Midbrain (tissue), 1 donor: ENCODE measurements around the gene CDH5.

Source experiments
- DNase-seq: peaks from one replicate; lab custom pipeline; 2025; lab: John Stamatoyannopoulos, UW

The CDH5 gene

DNA sequence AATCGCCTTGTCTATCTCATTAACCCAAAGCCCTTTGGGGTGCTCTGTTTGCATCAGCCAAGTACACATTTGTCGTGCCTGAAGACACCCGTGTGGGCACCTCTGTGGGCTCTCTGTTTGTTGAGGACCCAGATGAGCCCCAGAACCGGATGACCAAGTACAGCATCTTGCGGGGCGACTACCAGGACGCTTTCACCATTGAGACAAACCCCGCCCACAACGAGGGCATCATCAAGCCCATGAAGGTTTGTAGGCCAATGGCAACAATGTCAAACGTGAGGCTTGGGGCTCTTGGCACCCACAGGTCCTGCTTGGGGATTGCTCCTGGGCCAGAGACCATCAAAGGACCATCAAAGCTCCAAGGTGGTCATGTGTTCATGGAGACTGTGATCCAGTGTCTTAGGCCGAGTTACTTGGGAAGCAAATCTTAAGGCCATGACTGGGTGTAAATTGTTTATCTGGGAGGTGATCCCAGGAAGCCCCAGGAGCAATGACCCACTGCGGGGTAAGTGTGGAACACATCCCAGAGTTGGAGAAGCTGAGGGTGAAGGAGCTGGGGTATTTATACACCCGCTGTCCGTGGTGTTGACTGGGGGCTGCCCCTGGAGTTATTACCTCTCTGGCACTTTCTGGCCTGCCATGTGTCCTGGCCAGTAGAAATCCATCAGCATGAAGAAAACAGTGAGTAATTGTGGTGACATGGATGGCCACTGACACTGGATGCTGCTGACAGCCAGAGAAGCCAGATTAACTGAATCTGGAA, 24.0 kb downstream of the CDH5 start:
- DNase-seq: no peak

- no peak for DNase-seq
Measured at GRCh38 chr16:66391726-66392670, 25.5 kb downstream of the CDH5 start.

GRCh38 chr16:66395806-66396555, 29.5 kb downstream of the CDH5 start:
- DNase-seq: no peak

DNA sequence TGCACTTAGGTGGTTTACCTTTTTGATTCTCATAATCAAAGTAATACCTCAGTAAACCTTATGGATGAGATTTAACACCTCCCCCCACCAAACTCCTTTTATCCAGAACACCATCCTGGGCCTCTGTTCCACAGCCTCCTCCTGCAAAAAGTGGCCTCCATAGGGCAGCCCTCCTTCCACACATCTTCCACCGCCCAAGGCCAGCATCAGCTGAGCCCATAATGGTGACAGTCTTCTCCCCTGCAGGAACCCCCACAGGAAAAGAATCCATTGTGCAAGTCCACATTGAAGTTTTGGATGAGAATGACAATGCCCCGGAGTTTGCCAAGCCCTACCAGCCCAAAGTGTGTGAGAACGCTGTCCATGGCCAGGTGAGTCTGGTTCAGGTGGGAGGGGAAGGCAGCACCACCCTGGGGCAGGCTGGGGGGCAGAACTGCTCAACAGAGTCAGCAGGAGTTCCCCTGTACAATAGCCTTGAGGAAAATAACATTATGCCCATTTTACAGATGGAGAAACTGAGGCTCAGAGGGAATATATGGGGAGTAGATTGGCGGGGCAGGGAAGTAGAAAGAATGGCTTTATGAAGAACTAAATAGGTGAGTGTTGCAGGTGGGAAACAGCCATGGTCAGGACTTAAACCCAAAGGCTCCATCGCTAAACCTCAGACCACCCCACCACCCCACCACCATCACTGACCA, 31.4 kb downstream of the CDH5 start:
- DNase-seq: no peak

DNA sequence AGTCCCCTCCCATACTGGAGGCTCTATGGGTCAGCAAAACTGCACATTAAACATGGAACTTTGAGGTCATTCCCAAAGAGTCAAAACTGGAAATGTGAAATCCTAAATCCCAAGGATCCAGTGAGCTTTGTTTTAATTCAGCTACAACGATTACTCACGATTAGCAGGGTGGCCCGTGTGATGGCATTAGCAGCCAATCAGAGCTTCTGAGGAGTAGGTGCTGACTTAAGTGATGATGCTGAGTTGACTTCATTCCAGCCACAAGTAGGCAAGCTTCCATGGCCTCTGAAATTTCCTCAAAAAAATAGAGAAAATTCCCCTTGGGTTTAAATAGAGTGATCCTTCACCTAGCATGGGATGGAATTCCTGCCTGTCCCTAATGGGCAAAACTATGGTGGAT, 32.5 kb downstream of the CDH5 start:
- no peak for DNase-seq

DNA sequence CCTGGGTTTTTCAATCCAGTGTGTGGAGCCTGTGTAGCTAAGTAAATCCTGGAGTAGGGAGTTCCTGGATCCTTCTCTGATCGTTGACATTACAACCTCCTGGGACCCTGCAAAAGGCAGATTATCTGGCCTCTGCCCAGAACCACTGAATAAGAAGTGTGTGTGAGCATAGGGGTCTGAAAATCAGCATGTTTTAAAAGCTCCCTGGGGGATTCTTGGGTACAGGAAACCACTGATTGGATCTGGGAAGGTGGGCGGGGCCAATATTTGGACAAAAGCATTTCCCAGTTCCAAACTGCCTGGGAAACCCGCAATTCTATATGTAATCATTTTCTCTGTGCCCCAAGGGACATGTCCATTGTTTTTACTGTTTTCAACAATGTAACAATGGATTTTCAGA, 33.4 kb downstream of the CDH5 start:
- no peak for DNase-seq

DNA sequence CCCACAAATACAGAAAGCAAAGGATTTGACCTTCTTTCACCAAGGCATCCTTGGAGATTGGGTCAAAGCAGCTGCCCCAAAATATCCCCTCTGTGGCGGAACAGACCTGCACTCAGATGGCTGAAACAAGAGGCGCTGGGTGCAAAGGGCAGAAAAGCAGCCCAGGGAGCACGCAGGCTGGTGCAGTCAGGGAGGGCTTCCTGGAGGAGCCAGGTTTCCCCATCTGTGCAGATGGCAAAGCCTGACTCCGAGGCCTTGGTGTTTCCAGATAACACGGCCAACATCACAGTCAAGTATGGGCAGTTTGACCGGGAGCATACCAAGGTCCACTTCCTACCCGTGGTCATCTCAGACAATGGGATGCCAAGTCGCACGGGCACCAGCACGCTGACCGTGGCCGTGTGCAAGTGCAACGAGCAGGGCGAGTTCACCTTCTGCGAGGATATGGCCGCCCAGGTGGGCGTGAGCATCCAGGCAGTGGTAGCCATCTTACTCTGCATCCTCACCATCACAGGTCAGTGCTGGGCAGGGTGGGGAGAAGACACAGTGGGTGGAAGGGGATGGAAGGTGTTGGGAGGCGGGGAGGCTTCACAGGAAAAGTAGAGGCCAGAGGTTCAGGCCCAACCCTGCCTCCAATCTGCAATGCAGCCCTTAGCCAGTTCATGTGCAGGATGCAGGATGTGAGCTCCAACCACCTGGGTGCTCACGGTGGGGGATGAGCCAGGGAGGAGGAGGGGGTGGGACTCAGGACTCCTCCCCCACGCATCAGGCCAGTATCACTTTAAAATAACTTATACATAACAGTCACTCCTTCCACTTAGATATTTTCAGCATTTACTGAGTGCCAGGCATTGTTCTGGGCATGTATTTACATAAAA, 34.3 kb downstream of the CDH5 start:
- DNase-seq: no peak

DNA sequence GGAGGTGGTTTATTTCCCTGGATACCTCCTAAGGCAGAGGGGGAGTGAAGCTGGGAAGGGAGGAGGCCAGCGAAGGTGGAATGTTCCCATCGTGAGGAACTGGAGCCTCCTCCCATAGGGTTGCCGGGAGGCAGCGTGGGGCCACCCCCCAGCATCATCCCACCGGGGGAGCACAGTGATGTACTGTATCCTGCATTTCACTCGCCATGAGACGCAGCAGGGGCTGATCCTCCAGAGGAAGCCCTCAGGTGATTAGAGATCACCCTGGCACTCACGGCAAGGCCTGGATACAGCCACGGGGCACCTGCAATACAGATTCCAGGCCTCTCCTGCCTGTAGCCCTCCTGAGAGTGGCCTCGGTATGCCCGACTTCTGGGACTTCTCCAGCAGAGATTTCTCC, 35.1 kb downstream of the CDH5 start:
- DNase-seq: no peak

DNA sequence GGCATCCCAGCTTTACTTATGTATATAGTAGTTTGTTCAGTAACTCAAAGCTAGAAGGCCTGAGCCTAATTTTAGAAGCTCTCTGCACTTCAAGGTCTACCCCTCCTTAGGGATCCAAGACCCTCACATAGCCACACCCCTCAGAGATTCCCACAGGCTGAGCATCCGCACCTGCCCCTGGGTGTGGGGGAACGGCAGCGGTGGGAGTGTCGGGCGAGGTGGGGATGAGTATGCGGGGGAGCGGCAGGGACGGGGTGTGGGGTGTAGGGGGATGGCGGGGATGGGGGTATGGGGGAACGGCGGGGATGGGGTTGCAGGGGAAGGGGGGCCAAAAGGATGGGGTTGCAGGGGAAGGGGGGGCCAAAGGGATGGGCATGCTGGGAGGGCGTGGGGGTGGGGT, 35.7 kb downstream of the CDH5 start:
- DNase-seq: no peak

DNA sequence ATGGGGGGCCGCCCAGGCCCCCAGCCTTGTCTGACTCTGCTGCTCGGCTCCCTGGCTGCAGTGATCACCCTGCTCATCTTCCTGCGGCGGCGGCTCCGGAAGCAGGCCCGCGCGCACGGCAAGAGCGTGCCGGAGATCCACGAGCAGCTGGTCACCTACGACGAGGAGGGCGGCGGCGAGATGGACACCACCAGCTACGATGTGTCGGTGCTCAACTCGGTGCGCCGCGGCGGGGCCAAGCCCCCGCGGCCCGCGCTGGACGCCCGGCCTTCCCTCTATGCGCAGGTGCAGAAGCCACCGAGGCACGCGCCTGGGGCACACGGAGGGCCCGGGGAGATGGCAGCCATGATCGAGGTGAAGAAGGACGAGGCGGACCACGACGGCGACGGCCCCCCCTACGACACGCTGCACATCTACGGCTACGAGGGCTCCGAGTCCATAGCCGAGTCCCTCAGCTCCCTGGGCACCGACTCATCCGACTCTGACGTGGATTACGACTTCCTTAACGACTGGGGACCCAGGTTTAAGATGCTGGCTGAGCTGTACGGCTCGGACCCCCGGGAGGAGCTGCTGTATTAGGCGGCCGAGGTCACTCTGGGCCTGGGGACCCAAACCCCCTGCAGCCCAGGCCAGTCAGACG, 36.2 kb downstream of the CDH5 start:
- no peak for DNase-seq

GRCh38 chr16:66403531-66404145, 37.1 kb downstream of the CDH5 start:
- no peak for DNase-seq

DNA sequence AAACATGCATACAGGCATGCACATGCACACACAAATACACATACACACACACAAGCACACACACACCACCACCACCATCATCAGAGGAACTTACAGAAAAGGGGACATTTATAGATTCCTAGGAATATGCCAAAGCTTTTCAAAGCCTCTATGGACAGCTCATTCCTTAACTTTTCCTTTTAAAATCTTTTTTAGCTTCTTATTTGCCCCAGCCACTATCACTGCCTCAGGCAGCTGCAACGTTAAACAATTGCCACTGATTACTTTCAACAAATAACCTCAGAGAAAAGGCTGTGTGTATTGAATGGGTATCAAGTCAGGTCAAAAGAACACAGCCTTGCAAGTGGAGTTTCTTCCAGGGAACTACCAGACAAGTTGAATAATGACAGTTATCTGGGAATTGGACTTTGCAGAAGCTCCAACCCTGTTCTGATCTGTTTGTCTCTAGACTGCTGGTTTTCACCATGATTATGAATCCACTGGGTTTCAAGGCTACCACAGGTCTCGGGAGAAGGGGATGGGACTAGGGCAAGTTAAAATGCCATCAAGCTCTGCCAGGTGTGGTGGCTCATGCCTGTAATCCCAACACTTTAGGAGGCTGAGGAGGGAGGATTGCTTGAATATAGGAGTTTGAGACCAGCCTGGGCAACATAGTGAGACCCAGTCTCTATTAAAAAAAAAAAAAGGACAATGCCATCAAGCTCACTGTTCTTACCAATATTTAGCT, 38.7 kb downstream of the CDH5 start:
- DNase-seq: no peak

DNA sequence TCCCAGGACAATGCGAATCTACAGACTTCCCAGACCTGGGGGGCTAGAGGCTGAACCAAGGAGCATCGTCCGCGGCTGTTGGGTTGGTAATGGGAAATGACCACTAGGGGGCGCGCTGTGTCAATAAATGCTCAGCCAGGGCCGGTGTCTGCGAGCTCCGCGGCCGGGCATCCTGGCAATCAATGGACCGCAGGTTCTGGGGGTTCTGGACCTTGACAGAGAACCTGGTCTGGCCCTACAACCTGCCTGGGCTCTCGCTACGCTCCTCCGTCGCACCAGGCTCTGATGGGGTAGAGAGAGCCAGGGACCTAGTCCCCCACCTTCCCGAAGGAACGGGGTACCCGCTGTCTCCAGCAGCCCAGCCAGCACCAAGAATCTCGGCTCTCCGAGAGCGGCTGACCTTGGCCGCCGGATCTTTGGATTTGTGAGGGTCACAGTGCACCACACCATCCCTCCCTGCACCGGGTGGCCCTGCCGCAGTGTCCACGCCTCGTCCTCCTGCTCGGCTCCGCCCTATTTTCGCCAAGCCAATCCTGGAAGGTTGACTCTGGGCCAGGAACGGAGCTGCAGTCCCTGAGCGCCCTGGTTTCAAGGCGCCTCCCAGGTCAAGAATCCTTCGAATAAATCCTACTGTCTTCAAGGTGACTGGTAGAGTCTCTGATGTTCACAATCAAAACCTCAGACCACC, 40.2 kb downstream of the CDH5 start:
- peak; percentile 80 for DNase-seq

DNA sequence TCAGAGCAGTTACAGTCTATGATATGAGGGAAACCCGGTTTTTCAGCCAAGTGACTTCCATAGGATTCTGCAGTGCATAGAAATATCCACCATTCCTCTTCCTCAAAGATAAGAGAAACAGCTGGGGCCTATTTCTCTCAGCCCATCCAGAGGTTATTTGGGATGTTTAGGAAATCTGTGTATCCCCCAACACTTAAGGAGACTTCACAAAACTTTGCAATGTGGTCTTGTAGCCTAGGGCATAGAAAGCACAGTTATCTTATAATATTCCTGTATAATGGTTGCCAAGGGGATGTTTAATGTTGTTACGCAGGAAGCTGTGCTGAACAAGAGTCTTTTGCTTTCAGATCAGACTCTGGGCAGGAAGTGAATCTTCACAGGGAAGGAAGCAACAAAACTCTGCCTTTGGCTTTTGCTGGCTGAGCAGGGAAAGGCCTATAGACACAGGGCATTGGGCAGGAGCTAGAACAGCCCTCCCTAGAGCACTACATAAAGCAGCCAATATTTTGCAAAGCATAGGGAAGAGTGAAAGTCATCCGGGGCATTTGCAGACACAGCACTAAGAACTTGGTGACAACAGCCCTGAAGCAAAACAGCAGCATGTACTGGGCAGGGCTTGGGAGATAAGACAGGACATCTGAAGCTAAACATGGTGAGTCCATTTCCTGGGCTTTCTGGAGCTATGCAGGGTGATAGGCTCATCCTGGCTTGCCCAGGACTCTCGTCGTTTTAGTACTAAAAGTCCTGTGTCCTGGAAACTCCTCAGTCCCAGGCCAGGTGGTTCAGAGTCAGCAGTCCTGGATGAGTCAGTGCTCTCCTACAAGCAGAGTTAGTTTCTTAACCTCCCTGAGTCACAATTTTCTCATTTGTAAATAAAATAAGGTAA, 41.9 kb downstream of the CDH5 start:
- DNase-seq: peak; percentile 6

- no peak for DNase-seq
Measured at GRCh38 chr16:66409156-66409555, 42.7 kb downstream of the CDH5 start.

DNA sequence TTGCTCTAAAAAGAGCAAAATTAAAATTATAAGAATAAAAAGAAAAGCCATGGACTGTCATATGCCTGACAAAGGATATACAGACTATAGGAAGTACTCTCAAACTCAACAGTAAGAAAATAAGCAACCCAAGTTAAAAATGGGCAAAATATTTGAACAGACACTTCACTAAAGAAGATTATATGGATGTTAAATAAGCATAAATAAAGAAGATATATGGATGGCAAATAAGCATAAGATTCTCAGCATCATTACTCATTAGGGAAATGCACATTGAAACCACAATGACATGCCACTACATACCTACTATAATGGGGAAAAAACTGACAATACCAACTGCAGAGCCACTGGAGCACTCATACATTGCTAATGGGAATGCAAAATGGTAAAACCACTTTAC, 45.7 kb downstream of the CDH5 start:
- DNase-seq: no peak

GRCh38 chr16:66414891-66415290, 48.4 kb downstream of the CDH5 start:
- no peak for DNase-seq

DNA sequence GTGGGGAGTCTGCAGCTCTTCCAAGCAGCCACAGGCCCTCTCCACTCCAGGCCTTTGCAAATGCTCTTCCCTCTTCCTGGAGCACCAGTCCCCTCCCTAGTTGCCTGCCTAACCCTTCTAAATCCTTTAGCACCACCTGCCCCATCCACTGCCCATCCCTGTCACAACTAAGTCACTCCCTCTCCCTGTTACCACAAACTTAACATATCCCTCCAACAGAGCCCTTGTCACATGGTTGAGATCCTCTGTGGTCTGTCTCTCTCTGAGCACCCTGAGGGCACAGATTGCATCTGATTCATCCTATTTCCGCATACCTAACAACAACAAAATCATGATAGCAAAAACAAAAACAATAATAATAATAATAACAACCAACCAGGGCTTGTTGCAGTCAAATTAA, 49.6 kb downstream of the CDH5 start:
- no peak for DNase-seq
